Inferior parietal cortex (tissue), 1 donor: ENCODE results near the gene CTSZ.
"Not testable (repeated sequence)": the region's sequence is repeated elsewhere in the genome, so short reads cannot be mapped to it uniquely, and the experiment has no call there.

Experiments used
- DNase-seq: peaks from one replicate; pipeline ENCODE4 v3.0.0-alpha.2; 2016; ENCODE audit errors: extremely low spot score

CTSZ gene

DNA sequence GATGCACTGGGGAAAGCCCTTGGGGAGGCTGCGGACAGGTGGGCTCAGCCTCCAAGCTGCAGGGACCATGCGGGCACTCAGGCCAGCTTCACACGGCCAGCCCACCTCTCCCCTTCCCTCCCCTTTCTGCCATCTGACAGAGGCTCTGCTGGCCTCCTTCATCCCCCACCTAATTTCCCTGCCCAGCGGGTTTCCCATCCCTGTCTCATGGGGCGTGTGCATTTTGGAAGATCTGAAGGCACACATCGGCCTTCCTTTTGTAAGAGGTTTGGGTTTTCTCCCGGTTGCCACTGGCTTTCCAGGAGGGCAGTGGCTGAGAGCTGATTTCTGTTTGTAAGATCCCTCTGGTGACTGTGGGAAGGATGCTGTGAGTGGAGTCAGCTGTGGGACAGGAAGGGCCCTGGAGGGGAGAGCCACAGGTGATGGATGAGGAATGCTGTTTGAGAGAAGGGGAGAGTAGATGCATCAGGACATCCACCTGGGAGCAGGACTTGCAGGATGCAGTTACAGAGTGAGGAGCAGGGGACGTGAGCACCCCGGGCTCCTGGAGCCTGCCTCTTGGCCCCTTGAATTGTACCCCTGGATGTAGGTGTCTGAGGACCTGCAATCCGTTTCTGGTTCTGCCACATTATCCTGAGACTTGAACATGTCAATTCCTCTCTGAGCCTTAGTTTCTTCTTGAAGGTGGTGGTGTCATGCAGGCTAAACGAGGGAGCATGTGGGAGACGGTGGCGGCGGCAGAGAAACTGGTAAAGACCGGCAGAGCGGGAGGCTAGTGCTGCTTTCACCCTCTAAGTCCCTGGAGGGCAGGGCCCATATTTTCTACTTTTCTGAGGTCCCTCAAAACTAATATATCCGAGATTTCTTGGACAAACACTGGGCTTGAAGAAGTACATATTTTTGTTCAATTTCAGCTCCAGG, 6.2 kb upstream of the CTSZ start:
- DNase-seq = no peak

DNA sequence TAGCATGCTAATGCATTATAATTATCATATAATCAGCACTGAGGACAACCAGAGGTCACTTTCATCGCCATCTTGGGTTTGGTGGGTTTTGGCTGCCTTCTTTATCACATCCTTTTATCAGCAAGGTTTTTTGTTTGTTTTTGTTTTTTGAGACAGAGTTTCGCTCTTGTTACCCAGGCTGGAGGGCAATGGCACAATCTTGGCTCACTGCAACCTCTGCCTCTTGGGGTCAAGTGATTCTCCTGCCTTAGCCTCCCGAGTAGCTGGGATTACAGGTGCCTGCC, 4.8 kb upstream of the CTSZ start:
- not testable (repeated sequence) for DNase-seq

DNA sequence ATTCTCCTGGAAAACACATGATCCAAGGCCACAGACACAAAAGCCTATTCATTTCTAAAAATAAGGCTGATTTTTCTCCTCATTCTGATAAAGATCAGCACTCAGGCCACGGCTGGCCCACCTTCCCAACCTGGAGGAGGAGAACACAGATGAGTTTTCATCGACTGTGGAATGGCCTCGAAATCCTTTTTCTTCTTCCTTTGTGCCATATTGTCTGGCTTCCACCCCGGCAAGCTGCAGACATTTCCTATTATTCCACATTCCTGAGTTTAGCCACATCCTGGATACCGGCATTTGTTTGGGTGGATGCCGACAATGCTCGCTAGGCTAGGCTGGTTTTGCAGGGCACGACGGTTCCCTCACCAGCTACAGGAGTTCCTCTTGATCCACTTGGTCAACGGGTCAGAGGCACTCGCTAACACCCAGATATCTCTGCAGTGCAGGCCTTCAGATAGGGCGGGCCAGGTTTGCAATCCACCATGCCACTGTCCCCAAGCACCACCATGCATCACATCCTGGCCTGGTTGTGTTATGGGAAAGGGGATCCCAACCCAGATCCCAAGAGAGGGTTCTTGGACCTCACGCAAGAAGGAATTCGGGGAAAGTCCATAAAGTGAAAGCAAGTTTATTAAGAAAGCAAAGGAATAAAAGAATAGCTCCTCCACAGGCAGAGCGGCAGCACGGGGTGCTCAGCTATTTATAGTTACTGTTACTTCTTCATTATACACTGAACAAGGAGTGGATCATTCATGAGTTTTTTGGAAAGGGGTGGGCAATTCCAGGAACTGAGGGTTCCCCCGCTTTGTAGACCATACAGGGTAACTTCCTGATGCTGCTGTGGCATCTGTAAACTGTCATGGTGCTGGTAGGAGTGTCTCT, 4.2 kb upstream of the CTSZ start:
- no peak for DNase-seq

DNA sequence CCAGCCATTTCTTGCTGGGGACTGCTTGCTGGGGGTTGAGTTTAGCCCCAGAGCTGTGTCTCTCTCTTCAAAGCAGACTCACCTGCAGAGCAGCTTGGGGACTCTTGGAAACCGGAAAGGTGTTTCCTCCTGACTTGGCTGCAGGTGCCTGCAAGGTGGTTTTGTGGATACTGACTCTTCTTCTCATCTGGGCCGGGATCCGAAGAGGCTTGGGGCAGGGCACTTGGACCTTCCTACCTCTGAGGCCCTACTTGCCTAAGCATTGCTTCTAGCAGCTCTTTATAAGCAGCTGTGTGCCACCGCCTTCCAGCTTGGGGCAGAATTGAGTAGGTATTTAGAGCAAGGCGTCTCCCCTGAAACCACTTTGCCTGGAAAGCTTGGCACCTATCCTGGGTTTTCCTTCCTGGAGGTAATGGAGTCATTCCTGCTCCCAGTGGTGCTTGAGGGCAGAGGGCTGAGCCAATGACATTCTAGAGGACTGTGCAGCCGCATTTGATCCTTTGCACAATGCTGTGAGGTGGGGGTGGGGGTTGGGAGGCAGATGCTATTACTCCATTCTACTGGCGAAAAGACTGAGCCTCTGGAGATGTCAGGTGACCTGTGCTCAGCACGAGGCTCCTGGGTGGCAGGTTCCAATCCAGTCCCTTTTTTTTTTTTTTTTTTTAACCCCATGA, 3.4 kb upstream of the CTSZ start:
- no peak for DNase-seq

DNA sequence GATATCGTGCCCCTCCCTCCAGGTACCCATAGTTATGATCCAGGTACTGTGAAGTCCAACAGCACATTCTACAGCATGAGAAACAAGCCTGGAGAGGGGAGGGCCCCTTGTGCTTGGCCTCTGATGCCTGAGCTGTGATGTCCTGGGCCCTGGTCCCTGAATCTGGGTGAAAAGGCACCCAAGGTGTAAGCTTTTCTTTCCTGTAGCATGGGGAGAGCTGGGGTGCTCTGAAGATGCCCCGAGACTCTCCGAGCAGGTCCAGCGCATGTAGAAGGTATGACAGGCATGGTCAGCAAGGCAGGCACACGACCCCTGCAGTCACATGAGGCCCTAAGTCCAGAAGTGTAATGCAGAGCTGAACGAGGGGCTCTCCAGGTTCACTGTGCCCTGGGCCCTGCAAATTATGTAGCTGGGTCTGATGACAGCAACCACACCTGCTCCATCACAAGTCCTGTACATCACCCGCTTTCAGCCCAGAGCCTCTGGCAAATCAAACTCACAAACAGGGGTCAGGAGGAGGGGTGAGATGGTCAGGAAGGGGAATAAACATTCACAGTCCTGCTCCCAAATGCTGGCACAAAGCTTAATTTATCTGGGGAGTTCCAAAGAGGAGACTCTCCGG, 1.8 kb upstream of the CTSZ start:
- DNase-seq = no peak

DNA sequence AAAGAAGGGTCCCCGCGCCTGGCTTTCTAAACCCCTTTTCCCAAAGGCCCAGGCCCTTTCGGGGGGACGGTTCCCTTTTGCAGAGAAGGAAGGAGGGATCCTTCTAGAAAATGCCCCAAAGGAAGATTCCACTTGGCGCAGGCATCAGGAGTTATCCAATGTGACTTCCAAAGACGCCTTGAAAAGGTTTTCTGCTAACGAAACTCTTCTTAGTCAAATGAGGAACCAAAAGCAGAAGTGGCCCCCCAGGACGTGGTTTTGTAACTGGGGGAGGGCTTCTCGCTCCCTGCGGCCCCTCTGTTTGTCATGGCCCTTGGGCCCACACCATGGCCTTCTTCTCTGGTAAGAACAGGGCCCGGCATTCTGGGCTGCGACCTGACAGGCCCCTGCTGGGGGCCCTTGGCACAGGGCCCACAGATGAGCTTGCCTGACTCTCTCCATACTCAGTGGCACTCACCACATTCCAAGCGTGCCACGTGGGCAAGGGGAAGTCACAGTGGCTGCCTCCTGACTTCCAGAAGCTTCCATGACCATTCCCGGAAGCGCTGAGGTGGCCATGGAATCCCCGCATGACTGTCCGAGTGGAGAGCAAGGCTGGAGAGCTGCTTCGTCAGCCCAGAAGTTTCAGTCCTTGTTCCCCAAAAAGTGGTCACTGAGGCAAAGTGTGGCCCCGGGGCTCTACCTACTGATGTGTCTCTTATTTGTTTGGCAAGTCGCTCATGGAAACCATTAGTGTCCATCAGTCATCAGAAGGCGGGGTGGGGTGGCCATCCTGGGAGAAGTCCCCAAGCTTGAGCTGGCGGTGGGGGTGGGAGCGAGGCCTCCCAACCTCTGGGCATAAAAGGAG, 834 bp upstream of the CTSZ start:
- DNase-seq = no peak

DNA sequence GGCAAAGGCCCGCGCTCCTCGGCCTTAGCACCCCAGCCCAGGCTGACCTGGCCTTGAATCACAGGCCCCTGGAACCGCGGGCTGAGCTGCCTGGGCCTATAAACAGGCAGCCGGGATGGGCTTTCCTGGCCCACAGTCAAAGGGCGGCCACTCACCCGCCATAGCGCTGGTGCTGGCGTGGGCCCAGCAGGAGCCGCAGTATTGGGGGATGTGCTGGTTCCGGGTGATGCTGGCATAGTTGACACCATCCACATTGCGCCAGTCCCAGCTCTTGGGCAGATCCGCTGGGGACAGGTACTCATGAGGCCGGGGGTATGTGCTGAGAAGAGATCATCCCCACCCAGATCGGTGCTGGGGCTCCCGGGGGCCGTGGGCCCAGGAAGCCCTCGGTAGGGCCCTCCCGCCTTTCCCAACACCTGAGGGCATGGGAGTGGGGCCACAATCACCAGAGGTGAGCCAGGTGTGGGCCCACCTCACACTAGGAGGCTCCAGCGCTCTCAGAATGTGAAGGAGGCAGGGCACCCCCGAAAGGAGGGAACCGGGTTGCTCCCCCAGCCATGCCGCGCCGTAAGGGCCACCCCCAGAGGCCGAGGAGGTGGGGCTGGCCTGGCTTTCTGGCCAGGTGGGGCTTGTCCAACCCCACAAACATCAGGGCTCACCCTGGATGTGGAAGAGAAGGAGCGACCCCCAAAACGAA, 739 bp downstream of the CTSZ start:
- no peak for DNase-seq

DNA sequence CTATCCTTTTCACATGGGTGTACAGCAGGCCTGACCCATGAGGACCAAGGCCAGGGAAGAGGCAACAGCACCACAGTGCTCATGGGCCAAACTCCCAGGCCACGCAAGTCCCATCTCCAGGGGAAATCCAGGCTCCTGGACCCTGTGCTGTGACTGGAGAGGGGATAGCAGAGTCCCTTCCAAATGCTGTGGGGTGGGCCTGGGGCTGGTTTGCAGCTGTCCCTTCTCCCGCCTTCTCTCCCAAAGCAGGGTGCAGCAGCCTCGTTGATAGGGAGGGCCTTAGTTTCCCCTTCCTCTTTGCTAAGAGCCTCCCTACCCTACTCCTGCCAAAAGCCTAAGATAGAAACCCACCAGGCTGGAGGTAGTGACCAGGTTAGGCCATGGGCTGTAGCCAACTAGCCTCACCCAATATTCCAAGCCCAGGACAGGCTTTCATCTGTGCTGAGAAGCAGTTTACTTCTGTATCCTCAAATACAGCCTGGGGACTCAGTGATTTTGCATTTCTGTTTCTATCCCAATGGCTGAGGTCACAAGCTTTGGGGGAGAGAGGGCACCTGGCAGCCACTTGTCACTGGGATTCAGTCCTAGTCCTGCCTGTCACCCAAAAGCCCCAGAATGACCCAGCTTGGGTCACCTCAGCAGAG, 1.4 kb downstream of the CTSZ start:
- no peak for DNase-seq

DNA sequence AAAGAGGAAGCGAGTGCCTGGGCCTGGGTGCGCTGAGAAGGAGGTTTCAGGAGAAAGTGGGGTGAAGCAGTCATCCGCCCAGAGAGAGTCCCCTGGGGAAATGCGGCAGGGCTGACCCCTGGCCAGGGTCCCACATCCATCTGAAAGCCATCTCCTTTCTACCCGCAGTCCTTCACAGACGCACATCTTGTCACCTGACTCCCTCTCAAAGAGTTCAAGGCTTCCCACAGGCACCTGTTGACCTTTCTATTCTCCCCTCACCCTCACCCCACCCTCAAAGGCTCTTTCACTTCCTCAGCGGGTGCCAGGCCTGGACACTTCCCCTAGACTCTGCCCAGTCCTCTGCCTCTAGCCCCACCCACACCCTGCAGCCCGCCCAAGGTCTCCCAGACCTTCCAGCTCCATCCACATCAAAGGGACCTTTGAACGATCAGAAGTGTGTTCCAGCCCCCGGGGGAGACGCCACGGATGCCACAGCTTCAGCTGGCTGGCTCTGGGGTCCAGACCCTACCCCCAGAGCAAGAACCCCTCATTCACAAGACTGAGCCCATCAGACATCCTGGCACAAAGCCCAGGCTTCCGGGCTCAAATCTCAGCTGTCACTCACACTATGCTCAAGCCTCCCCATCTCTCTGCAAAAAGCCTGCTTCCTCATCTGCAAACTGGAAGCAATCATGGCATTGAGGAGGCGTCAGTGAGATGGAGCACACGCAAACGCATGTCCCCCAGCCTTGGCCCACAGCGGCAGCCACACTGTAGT, 2.1 kb downstream of the CTSZ start:
- no peak for DNase-seq

DNA sequence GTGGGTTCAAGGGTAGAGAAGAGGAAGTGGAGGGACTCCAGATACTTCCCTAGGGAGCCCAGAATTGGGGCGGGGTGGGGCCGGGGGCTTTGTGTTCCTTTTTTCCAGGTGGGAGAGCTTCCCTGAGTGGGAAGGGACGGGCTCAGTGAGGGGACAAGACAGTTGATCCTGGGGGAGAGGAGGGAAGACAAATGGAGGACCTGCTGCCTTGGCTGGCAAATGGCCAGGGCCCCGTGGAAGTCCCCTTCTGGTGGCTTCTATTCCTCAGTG, 2.6 kb downstream of the CTSZ start:
- DNase-seq = no peak

DNA sequence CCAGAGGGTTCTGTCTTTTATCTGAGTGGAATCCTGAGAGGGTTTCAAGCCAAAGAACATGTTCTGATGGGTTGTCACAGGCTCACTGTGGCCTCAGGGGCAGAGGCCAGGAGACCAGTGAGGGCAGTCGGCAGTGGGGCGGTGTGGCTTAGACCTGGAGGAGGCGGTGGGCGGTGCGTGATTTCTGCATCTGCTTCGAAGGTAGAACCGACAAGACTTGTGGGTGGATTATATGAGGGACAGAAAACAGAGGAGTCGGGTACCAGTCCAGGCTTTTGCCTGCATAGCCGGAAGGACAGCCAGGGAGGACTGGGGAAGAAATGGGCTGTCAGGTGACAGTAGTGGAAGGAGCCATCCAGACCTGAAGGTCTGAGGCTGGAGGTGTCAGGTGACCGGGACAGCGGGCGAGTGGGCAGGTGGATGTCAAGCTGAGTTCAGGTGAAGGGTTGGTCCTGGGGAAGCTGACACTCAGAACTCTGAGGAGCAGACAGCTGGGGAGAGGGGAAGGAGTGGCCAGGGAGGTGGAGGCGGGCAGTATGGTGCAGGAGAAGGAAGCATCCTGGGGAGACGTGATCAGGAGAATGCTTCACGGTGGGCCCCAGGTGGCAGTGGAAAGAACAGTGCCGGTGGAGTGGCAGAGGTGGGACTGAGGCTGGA, 3.1 kb downstream of the CTSZ start:
- DNase-seq = no peak

DNA sequence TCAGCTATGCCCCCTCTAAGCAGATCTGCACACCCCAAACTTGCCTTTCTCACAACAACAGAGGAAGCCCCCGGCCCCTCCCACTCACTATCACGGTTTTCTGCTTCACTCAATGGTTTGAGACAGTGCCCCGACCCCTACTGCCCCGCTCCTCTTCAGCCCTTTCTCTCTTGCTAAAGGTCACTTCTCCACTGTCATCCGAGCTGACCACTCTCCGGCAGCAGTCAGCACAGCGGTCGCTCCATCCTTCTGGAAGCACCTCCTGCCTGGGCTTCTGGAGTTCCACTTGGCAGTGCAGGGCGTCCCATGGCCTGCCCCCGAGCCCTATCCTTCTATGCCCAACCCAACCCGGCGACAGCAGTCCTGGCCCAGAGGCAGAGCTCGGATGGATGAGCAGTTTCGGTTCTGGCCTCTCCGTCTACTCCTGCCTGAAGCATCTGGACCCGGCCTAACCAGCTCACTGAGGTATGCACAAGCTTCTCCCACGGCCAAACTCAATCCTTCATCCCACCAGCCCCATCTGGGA, 4.1 kb downstream of the CTSZ start:
- DNase-seq = no peak

DNA sequence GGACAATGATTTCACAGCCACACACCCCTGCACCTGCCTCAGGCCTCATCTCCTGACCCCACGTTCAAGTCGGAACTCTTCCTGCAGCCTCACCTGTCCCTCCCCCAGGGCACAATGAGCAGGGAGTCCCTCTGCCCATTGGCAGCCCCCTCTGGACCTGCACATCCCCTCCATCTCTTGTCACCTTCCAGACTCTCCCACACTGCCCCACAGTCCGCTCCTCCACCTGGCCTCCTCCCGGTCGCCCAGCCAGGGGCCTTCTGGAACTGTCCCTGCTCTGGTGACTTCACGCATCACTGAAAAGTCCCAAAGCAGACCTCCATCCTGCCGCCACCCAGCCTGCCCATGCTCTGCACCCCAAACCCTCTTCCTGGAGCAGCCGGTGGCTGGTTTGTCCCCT, 4.7 kb downstream of the CTSZ start:
- DNase-seq = no peak

DNA sequence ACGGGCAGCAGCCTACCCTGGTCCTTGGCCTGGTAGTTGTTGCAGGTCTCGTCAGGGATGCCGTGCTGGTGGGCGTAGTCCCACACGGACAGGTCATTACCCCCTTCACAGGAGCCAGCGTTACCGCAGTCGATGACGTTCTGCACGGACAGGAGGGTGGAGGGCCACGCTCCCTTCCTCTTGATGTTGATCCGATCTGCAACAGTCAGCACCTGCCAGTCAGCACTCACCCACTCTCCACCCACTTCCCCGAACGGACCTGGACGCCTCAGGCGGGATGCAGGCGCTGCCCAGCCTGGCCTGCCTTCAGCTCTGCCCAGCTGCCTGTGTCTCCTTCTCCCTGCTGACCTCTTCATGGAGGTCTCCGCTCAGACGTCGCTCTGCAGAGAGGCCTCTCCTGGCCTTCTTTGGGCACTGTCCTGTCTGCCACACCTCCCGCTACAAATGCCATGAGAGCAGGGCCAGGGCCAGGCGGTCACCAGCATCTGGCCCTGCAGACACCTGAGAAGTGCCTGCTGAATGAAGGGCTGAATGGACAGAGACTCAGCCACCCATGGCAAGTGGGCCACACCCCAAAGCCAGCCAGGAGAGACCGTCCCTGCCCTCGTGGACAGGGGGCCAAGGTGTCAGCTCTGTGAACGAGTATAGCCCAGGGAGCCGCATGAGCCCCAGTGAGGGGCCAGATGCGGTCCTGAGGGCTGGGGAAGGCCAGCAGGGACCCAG, 5.4 kb downstream of the CTSZ start:
- no peak for DNase-seq

DNA sequence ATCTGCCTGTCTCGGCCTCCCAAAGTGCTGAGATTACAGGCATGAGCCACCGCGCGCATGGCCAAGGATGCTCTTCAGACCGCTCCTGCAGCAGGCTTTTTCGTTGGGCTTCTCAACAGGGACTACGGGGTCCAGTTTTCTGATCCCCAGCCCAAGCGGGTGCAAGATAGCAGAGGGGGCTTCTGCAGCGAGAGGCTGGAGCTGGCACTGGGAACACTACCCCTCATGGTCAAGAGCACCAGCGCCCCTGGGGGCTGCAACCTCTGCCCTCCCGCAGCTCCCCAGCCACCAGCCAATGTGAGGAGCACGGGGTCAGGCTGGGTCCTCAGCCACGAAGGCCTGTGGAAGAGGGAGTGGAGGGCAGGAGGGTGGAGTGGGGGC, 6.0 kb downstream of the CTSZ start:
- no peak for DNase-seq

DNA sequence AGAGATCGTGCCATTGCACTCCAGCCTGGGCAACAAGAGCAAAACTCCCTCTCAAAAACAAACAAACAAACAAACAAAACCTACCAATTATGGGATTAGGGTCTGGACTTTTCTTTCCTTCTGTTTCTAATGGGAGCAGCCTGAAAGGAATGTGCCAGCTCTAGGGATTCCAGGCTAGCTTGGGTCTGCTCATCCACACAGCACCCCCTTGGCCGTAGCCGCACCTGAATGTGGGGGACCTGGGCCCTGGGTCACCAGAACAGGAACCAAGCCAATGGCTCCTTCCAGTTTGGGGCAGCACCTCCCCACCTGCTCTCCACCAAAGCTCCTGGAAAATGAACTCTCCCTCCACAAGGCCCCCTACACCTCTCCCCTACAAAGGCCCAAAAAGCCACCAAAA, 6.7 kb downstream of the CTSZ start:
- no peak for DNase-seq

DNA sequence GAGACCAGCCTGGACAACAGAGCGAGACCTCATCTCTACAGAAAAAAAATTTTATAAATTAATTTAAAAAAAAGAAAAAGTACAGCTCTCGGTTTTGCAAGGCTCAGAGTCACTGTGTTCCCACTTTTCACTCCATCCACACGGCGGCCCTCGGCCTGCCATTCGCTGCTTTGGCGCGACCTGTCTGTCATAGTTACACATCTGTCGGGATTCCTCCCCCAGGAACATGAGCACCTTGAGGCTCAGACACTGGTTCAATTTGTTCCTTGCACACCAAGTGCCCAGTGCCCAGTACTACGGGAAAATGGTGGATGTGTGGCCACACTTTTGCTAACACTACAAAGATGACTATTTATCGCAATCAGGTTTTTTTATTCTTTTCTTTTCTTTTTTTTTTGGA, 8.4 kb downstream of the CTSZ start:
- no peak for DNase-seq

DNA sequence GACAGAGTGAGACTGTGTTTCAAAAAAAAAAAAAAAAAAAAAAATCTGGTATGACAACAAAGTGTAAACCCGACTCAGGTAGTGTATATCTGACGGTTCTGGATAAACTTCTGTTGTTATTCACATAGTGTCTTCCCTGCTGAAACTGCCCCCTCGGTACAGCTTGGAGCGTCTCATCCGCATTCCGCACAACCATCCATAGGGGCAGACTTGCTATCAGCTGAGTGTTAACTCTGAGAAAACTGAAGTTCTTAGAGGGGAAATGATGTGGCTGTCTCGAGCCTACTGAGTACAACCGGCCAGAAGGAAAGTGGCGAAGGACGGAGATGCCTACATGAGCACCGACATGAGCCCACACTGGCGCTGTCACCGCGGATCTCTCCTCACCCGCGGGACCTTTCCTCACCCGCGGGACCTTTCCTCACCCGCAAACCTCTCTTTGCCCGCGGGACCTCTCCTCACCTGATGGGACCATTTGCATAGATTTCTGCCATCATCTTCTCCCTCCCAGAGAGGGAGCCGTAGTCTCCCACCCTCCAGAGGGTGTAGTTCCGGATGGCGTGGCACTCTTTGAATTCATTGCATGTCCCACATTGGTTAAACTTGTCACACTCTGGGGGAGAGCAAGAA, 9.8 kb downstream of the CTSZ start:
- DNase-seq = no peak
